Hypothalamus (tissue), 51 donors: ENCODE results near the gene AEBP1.

ENCODE experiments used
- DNase-seq, 51 donors: peaks; one replicate each; lab custom pipeline; 2025; lab: John Stamatoyannopoulos, UW

Gene AEBP1

GRCh38 chr7:44134943-44135628 lies 30.9 kb downstream of the AEBP1 start:
- peak in 11 of 51 donors; percentile 8 to 46 (median 25) for DNase-seq

- DNase-seq: no peak
These were observed 32.6 kb downstream of the AEBP1 start for GRCh38 chr7:44136731-44137130.

GRCh38 chr7:44138698-44139097 lies 34.6 kb downstream of the AEBP1 start:
- no peak for DNase-seq

GRCh38 chr7:44139311-44140010 lies 35.3 kb downstream of the AEBP1 start:
- no peak for DNase-seq

GRCh38 chr7:44140341-44140740 lies 36.2 kb downstream of the AEBP1 start:
- DNase-seq: no peak

- DNase-seq: no peak
These were observed 37.2 kb downstream of the AEBP1 start, which contains the start of gene MYL7 for GRCh38 chr7:44141221-44141850. Gene MYL7 (minus strand): TSS chr7:44141332. CDS start chr7:44141305, 27 bp downstream.

- no peak for DNase-seq
These were observed 37.9 kb downstream of the AEBP1 start for GRCh38 chr7:44142028-44142427.

- no peak for DNase-seq
These were observed 39.6 kb downstream of the AEBP1 start for GRCh38 chr7:44143646-44144250.

- no peak for DNase-seq
These were observed 40.4 kb downstream of the AEBP1 start for GRCh38 chr7:44144426-44144967.

GRCh38 chr7:44144968-44145478 lies 40.9 kb downstream of the AEBP1 start:
- DNase-seq: peak in 2 of 51 donors; percentile 15 to 35

GRCh38 chr7:44145479-44145968 lies 41.4 kb downstream of the AEBP1 start:
- DNase-seq: peak in 24 of 51 donors; percentile 15 to 62 (median 28)

- DNase-seq: peak in 41 of 51 donors; percentile 7 to 92 (median 58)
These were observed 42.1 kb downstream of the AEBP1 start for GRCh38 chr7:44145969-44146911.

GRCh38 chr7:44147026-44147991 lies 43.2 kb downstream of the AEBP1 start:
- DNase-seq: peak in 11 of 51 donors; percentile 7 to 34 (median 16)

GRCh38 chr7:44148166-44148565 lies 44.0 kb downstream of the AEBP1 start:
- DNase-seq: no peak

GRCh38 chr7:44148961-44149536 lies 44.9 kb downstream of the AEBP1 start:
- DNase-seq: no peak

GRCh38 chr7:44149571-44150465 lies 45.7 kb downstream of the AEBP1 start:
- no peak for DNase-seq

- DNase-seq: no peak
These were observed 46.3 kb downstream of the AEBP1 start for GRCh38 chr7:44150466-44150832.
